IMR-90 (cell line): Measurements from ENCODE around the gene OCIAD1. TPM values are rescaled to one million over a fixed set of nuclear protein-coding genes. Genes with fewer than 3 reads are reported as not detected.

Experiments
- ATAC-seq: fragments of 200-7000 bp; cut with Tn5 transposase; 2 replicates; pipeline ENCODE4 v1.9.1; 2020; ENCODE audit warnings: low read depth, mild to moderate bottlenecking, moderate library complexity
- BruUV-seq: library from RNA; stranded (reverse); fragments of 400-500 nt; replicated peaks from 2 replicates; lab custom pipeline; 2021; lab: Mats Ljungman, UMichigan
- CTCF ChIA-PET: fragments of 300-600 bp; formaldehyde crosslinking; extraction: SDS; loops from one replicate; lab custom pipeline; 2021; ENCODE audit warnings: antibody characterized with exemption; lab: Yijun Ruan, JAX
- POLR2A ChIA-PET: fragments of 300-600 bp; sonication (Branson Sonifier 250); formaldehyde crosslinking; loops from one replicate; lab custom pipeline; 2022; ENCODE audit warnings: antibody characterized with exemption; ENCODE audit not compliant: unreplicated experiment; lab: Charles Lee
- DNase-seq: peaks from one replicate; pipeline ENCODE4 v3.0.0; 2013
- H2AFZ ChIP-seq: replicated peaks from 2 replicates; pipeline ENCODE3; 2013; ENCODE audit warnings: low read length, mild to moderate bottlenecking; ENCODE audit not compliant: poor library complexity
- H2AK5ac ChIP-seq: 2 replicates; pipeline ENCODE4 v1.6.1; 2013; ENCODE audit warnings: low read depth, low read length, inconsistent platforms
- H2AK9ac ChIP-seq: replicated peaks from 2 replicates; pipeline ENCODE3; 2013; ENCODE audit warnings: mild to moderate bottlenecking, low read depth, low read length, moderate library complexity; ENCODE audit not compliant: poor library complexity
- H2BK120ac ChIP-seq: 2 replicates; pipeline ENCODE4 v1.6.1; 2013; ENCODE audit warnings: low read depth, low read length, inconsistent platforms
- H2BK15ac ChIP-seq: 3 replicates; pipeline ENCODE4 v1.6.1; 2013; ENCODE audit warnings: low read depth, low read length, inconsistent platforms
- H2BK20ac ChIP-seq: 2 replicates; pipeline ENCODE4 v1.6.1; 2013; ENCODE audit warnings: low read depth, mild to moderate bottlenecking, inconsistent platforms, low read length, moderate library complexity
- H2BK5ac ChIP-seq: 2 replicates; pipeline ENCODE4 v1.6.1; 2013; ENCODE audit warnings: mild to moderate bottlenecking, low read depth, low read length, inconsistent platforms; ENCODE audit not compliant: poor library complexity, severe bottlenecking
- H3K14ac ChIP-seq: replicated peaks from 2 replicates; pipeline ENCODE4 v1.6.1; 2013; ENCODE audit warnings: low read depth, low read length, inconsistent platforms
- H3K18ac ChIP-seq: 2 replicates; pipeline ENCODE4 v1.6.1; 2013; ENCODE audit warnings: low read depth, low read length, control low read depth
- H3K23ac ChIP-seq: 2 replicates; pipeline ENCODE4 v1.6.1; 2013; ENCODE audit warnings: low read depth, low read length, inconsistent platforms
- H3K27ac ChIP-seq: 2 replicates; pipeline ENCODE4 v1.5.1; 2013; ENCODE audit warnings: mild to moderate bottlenecking, control low read depth, low read length; ENCODE audit not compliant: insufficient read depth
- H3K27me3 ChIP-seq: 2 replicates; pipeline ENCODE4 v1.6.1; 2013; ENCODE audit warnings: low read length; ENCODE audit not compliant: control insufficient read depth, insufficient read depth
- H3K36me3 ChIP-seq: 2 replicates; pipeline ENCODE4 v1.6.1; 2013; ENCODE audit warnings: low read length, mixed read lengths; ENCODE audit not compliant: control insufficient read depth, insufficient read depth
- H3K4ac ChIP-seq: 2 replicates; pipeline ENCODE4 v1.6.1; 2013; ENCODE audit warnings: low read depth, low read length, inconsistent platforms
- H3K4me1 ChIP-seq: 2 replicates; pipeline ENCODE4 v1.6.1; 2013; ENCODE audit warnings: low read length, mixed read lengths; ENCODE audit not compliant: control insufficient read depth, insufficient read depth
- H3K4me2 ChIP-seq: 2 replicates; pipeline ENCODE4 v1.6.1; 2013; ENCODE audit warnings: low read depth, mild to moderate bottlenecking, control low read depth, low read length, moderate library complexity
- H3K4me3 ChIP-seq: 2 replicates; pipeline ENCODE4 v1.5.1; 2013; ENCODE audit warnings: low read depth, mild to moderate bottlenecking, control low read depth, low read length, moderate library complexity; ENCODE audit not compliant: insufficient read depth
- H3K56ac ChIP-seq: 2 replicates; pipeline ENCODE4 v1.6.1; 2013; ENCODE audit warnings: low read length, inconsistent platforms; ENCODE audit not compliant: insufficient read depth; ENCODE audit errors: extremely low read depth
- H3K79me1 ChIP-seq, 2 experiments: 2 replicates each; pipeline ENCODE4 v1.6.1; 2013; ENCODE audit warnings: low read length in 2 of 2, inconsistent platforms in 1 of 2, low read depth in 1 of 2
- H3K9ac ChIP-seq: 2 replicates; pipeline ENCODE4 v1.6.1; 2013; ENCODE audit warnings: low read depth, low read length, control low read depth
- H3K9me1 ChIP-seq: 2 replicates; pipeline ENCODE4 v1.6.1; 2013; ENCODE audit warnings: low read length, inconsistent platforms; ENCODE audit not compliant: insufficient read depth
- H3K9me3 ChIP-seq: 2 replicates; pipeline ENCODE4 v1.6.1; 2013; ENCODE audit warnings: low read length; ENCODE audit not compliant: control insufficient read depth, insufficient read depth
- H4K20me1 ChIP-seq: 2 replicates; pipeline ENCODE4 v1.6.1; 2013; ENCODE audit warnings: low read length, inconsistent platforms; ENCODE audit not compliant: insufficient read depth
- H4K5ac ChIP-seq: 2 replicates; pipeline ENCODE4 v1.6.1; 2013; ENCODE audit warnings: mild to moderate bottlenecking, low read depth, low read length, control low read depth
- H4K8ac ChIP-seq, 2 experiments: 2 replicates each; pipeline ENCODE4 v1.6.1; 2013; ENCODE audit warnings: low read depth in 2 of 2, low read length in 2 of 2, control low read depth in 1 of 2, inconsistent platforms in 1 of 2
- H4K91ac ChIP-seq: 2 replicates; pipeline ENCODE4 v1.6.1; 2013; ENCODE audit warnings: low read depth, low read length, inconsistent platforms; ENCODE audit not compliant: insufficient read depth
- MAFK ChIP-seq: IDR thresholded peaks from 2 replicates; pipeline ENCODE4 v1.6.1; 2012; ENCODE audit warnings: low read depth, low read length, improper control_type of control experiment
- MAZ ChIP-seq: IDR thresholded peaks from 2 replicates; pipeline ENCODE4 v1.6.1; 2012; ENCODE audit warnings: low read depth, mild to moderate bottlenecking, low read length, improper control_type of control experiment, moderate library complexity, borderline replicate concordance
- POLR2A ChIP-seq: IDR thresholded peaks from 2 replicates; pipeline ENCODE4 v1.6.1; 2012; ENCODE audit warnings: mild to moderate bottlenecking, low read depth, low read length
- RAD21 ChIP-seq: IDR thresholded peaks from 2 replicates; pipeline ENCODE4 v1.6.1; 2012; ENCODE audit warnings: low read length, improper control_type of control experiment
- RCOR1 ChIP-seq: IDR thresholded peaks from 2 replicates; pipeline ENCODE4 v1.6.1; 2012; ENCODE audit warnings: mild to moderate bottlenecking, low read length, improper control_type of control experiment; ENCODE audit not compliant: insufficient replicate concordance
- WGBS, 2 experiments: methylation state at CpG; one replicate each; pipeline versions ENCODE4 v1.1.5 to v1.1.7; 2013; ENCODE audit warnings: missing lambda C conversion rate in 2 of 2; ENCODE audit not compliant: insufficient read length in 1 of 2; ENCODE audit errors: extremely low coverage in 2 of 2; 5-methylcytosine and 5-hydroxymethylcytosine counted together
- dilution Hi-C: fragments of 300-500 bp; cut with HindIII; formaldehyde crosslinking; loops from one replicate; pipeline ENCODE4 v1.14.3; 2018; ENCODE audit warnings: low sequenced_read_pairs; ENCODE audit not compliant: unreplicated experiment
- in situ Hi-C: fragments of 300-500 bp; cut with MboI; formaldehyde crosslinking; loops from 3 replicates; pipeline ENCODE4 v1.14.3; 2019; ENCODE audit warnings: low sequenced_read_pairs, inconsistent platforms, mixed read lengths
- intact Hi-C: fragments of 100-400 bp; cut with micrococcal nuclease; formaldehyde crosslinking; loops from 2 replicates; pipeline ENCODE4 v1.10.0; 2022
- polyA plus RNA-seq, 3 experiments: library from polyadenylated mRNA; depleted of rRNA; stranded (reverse); fragments of >200 nt; gene quantifications; 2 replicates each; pipeline ENCODE4 v1.2.3, GENCODE V29; 2012; ENCODE audit warnings: low replicate concordance in 1 of 3
- total RNA-seq: library from RNA; depleted of rRNA; stranded (reverse); fragments of >200 nt; gene quantifications from 2 replicates; pipeline ENCODE4 v1.2.3, GENCODE V29; 2012
- TF ChIP-seq, protein P1 (sequence below): fragments of 150-350 bp; IDR thresholded peaks from 2 replicates; pipeline ENCODE4 v1.6.1; 2017; ENCODE audit warnings: mild to moderate bottlenecking, antibody characterized with exemption, low read length, low read depth

Gene OCIAD1
- total and polyA plus RNA-seq, 2 of the 4 experiments (the other 2 are of a cell fraction), result 86.9 to 112 TPM

DNA sequence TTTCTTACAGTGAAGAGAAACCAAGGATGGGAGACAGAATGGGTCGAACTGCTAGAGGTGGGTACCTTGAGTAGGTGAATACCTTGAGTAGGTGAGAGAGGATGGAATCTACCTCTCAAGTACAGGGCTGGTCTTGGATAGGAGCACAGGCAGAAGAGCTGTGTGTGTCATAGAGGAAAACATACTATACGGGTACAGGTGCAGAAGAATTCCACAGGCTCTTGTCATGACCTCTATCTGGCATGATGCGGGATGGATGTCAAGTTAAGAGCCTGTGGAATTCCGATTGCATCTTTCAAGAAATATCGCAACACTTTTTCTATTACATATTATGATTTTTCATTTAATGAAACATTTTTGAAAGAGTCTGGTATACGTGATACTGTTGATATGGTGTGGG lies 18.0 kb upstream of the OCIAD1 start:
- CTCF ChIA-PET, result no interaction called here
- Histone ChIP-seq H3K9me3 (no peaks in the 10 kb centered on the region), H2BK20ac (no peak overlapping the region), H3K9ac (no peak overlapping the region), H4K91ac (no peak overlapping the region), H3K9me1 (no peaks in the 10 kb centered on the region), H2BK15ac (no peak overlapping the region), H3K23ac (no peak overlapping the region), H3K14ac (no peak overlapping the region), H3K79me1 (no peaks in the 10 kb centered on the region), H3K27ac (no peak overlapping the region), H3K36me3 (no peaks in the 10 kb centered on the region), H2BK5ac (no peak overlapping the region), H3K27me3 (peaks cover 2% of the 10 kb centered on the region; the same call in 1 of the 2 replicates), H3K4me2 (no peak overlapping the region), H4K20me1 (no peaks in the 10 kb centered on the region), H3K4me3 (no peak overlapping the region), H2AFZ (no peak overlapping the region), H2AK9ac (no peak overlapping the region), H3K4ac (no peak overlapping the region), H3K18ac (no peak overlapping the region), H2AK5ac (no peak overlapping the region), H3K4me1 (no peaks in the 10 kb centered on the region), H2BK120ac (no peak overlapping the region), H4K5ac (no peak overlapping the region), H4K8ac (no peak overlapping the region), H3K56ac (no peak overlapping the region)
- in situ Hi-C loops (no loop called here), intact Hi-C loops (no loop called here), dilution Hi-C loops (no loop called here)
- DNase-seq (no peak), ATAC-seq (no peak)
- TF ChIP-seq RCOR1, result no peak
- TF ChIP-seq MAFK, result no peak
- no peak for TF ChIP-seq MAZ
- TF ChIP-seq RAD21, result no peak
- TF ChIP-seq POLR2A, result no peak
- TF ChIP-seq, protein P1, sequence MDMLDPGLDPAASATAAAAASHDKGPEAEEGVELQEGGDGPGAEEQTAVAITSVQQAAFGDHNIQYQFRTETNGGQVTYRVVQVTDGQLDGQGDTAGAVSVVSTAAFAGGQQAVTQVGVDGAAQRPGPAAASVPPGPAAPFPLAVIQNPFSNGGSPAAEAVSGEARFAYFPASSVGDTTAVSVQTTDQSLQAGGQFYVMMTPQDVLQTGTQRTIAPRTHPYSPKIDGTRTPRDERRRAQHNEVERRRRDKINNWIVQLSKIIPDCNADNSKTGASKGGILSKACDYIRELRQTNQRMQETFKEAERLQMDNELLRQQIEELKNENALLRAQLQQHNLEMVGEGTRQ, result no peak
- POLR2A ChIA-PET, result no interaction called here
- WGBS, 2 experiments, result no CpG with 5 or more reads among the region's 6 CpGs
- BruUV-seq, result no TSS peak
